Neural crest cell (in vitro differentiated cells): ENCODE measurements around the gene UNC45A. TPM values are rescaled to one million over a fixed set of nuclear protein-coding genes. Genes with fewer than 3 reads are reported as not detected.
"Not testable (repeated sequence)": the region's sequence is repeated elsewhere in the genome, so short reads cannot be mapped to it uniquely, and the experiment has no call there.

Experiments used
- DNase-seq: peaks from one replicate; pipeline ENCODE4 v3.0.0; 2021; ENCODE audit warnings: low read depth, mixed read lengths, low spot score
- H3K27ac Mint-ChIP-seq: one replicate; pipeline ENCODE4 v1.8.0; 2021; ENCODE audit warnings: mild to moderate bottlenecking, mixed read lengths; ENCODE audit not compliant: unreplicated experiment
- H3K27me3 Mint-ChIP-seq: 2 replicates; pipeline ENCODE4 v1.8.0; 2021; ENCODE audit warnings: low read depth, mild to moderate bottlenecking, mixed read lengths
- H3K36me3 Mint-ChIP-seq: 2 replicates; pipeline ENCODE4 v1.8.0; 2021; ENCODE audit warnings: low read depth, mild to moderate bottlenecking, mixed read lengths
- H3K4me1 Mint-ChIP-seq: 2 replicates; pipeline ENCODE4 v1.8.0; 2021; ENCODE audit warnings: mixed read lengths
- H3K4me3 Mint-ChIP-seq: one replicate; pipeline ENCODE4 v1.8.0; 2021; ENCODE audit warnings: mild to moderate bottlenecking, mixed read lengths
- H3K9me3 Mint-ChIP-seq: 2 replicates; pipeline ENCODE4 v1.8.0; 2021; ENCODE audit warnings: mixed read lengths
- total RNA-seq: library from RNA; stranded (reverse); gene quantifications from 2 replicates; pipeline ENCODE4 v1.2.1, GENCODE V29; 2021
- TF ChIP-seq, protein P1 (sequence below): fragments of 200-600 bp; sonication (generic); conservative IDR thresholded peaks from 2 replicates; pipeline ENCODE4 v1.5.0; 2021; ENCODE audit warnings: antibody characterized with exemption, mild to moderate bottlenecking

UNC45A gene
- total RNA-seq, 1 donor from 2014 or later = 65.4 TPM

DNA sequence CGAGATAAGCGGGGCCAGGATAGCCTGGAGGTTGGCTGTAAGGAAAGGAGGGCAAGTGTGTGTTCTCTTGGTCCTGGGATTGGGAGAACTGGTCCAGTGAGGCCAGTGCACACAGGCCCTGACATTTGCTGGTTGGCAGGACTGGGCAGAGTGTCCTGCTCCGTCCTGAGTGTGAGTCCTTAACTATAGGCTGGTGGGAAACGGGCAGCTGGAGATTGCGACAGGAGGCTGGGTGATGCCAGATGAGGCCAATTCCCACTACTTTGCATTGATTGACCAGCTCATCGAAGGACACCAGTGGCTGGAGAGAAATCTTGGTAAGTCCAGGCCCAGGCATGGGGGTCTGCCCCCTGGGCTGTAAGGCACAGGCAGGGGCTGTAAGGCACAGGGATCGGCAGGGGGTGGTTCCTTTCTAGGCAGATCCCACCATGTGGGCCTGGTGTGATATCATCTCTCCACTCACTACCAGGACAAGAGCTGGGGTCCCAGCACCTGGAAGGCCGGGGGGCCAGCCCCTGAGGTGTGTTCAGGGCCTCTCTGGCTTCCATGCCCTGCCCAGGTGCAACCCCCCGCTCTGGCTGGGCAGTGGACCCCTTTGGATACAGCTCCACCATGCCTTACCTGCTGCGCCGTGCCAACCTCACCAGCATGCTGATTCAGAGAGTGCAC is 28.8 kb upstream of the UNC45A start:
- TF ChIP-seq, protein P1, sequence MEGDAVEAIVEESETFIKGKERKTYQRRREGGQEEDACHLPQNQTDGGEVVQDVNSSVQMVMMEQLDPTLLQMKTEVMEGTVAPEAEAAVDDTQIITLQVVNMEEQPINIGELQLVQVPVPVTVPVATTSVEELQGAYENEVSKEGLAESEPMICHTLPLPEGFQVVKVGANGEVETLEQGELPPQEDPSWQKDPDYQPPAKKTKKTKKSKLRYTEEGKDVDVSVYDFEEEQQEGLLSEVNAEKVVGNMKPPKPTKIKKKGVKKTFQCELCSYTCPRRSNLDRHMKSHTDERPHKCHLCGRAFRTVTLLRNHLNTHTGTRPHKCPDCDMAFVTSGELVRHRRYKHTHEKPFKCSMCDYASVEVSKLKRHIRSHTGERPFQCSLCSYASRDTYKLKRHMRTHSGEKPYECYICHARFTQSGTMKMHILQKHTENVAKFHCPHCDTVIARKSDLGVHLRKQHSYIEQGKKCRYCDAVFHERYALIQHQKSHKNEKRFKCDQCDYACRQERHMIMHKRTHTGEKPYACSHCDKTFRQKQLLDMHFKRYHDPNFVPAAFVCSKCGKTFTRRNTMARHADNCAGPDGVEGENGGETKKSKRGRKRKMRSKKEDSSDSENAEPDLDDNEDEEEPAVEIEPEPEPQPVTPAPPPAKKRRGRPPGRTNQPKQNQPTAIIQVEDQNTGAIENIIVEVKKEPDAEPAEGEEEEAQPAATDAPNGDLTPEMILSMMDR = no peak
- peak overlapping the region; percentile 88 for H3K27ac Mint-ChIP-seq
- H3K9me3 Mint-ChIP-seq = no peaks in the 10 kb centered on the region
- no peaks in the 10 kb centered on the region for H3K27me3 Mint-ChIP-seq
- peak overlapping the region; percentile 60 for H3K4me3 Mint-ChIP-seq
- peaks cover 7% of the 10 kb centered on the region for H3K36me3 Mint-ChIP-seq
- H3K4me1 Mint-ChIP-seq = peaks cover 18% of the 10 kb centered on the region
- no peak for DNase-seq

DNA sequence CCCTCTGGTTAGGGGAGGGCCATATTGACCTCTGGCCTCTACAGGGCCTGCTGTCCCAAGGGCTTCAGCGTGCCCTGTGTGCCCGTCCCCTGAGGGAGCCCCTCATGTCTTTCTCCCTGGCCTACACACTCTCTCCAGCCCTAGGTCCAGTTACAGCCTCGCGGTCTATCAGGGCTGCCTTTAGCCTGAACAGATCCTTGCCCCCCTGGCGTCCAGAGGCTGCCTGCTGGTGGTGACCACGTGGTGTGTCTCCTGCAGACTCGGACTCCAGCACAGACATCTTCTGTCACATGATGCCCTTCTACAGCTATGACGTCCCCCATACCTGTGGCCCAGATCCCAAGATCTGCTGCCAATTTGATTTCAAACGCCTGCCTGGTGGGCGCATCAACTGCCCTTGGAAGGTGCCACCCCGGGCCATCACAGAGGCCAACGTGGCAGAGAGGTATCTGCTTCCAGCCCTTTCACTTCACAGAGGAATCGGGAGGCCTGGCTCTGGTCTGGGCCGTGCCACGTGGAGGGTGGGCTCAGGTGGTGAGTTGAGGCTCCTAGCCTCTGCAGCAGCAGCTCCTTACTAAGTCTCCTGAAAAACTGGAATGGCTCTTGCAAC is 27.9 kb upstream of the UNC45A start:
- TF ChIP-seq, protein P1 = no peak
- Mint-ChIP-seq H3K9me3 (no peaks in the 10 kb centered on the region), H3K4me3 (peak overlapping the region; percentile 12), H3K27ac (peak overlapping the region; percentile 15), H3K4me1 (peaks cover 10% of the 10 kb centered on the region), H3K27me3 (no peaks in the 10 kb centered on the region), H3K36me3 (peaks cover 7% of the 10 kb centered on the region)
- DNase-seq = no peak

GRCh38 chr15:90907838-90908507 is 27.1 kb upstream of the UNC45A start:
- Mint-ChIP-seq H3K27ac (peak overlapping the region; percentile 15), H3K36me3 (peaks cover 7% of the 10 kb centered on the region), H3K27me3 (no peaks in the 10 kb centered on the region)

GRCh38 chr15:90909449-90909848 is 25.6 kb upstream of the UNC45A start:
- not testable (repeated sequence) for H3K36me3 Mint-ChIP-seq, H3K27ac Mint-ChIP-seq, H3K9me3 Mint-ChIP-seq, DNase-seq, H3K27me3 Mint-ChIP-seq, H3K4me3 Mint-ChIP-seq, H3K4me1 Mint-ChIP-seq

More at GRCh38 chr15:90907838-90908507, 27.1 kb upstream of the UNC45A start:
- peak overlapping the region; percentile 0 for H3K4me3 Mint-ChIP-seq
- H3K4me1 Mint-ChIP-seq = peaks cover 8% of the 10 kb centered on the region
- no peaks in the 10 kb centered on the region for H3K9me3 Mint-ChIP-seq
- no peak for DNase-seq
- TF ChIP-seq, protein P1 = no peak

- Mint-ChIP-seq H3K4me3 (no peak overlapping the region), H3K27me3 (no peaks in the 10 kb centered on the region), H3K4me1 (no peaks in the 10 kb centered on the region), H3K36me3 (peaks cover 7% of the 10 kb centered on the region), H3K9me3 (no peaks in the 10 kb centered on the region), H3K27ac (no peak overlapping the region)
- DNase-seq = no peak
- TF ChIP-seq, protein P1 = no peak
These were observed 25.1 kb upstream of the UNC45A start for GRCh38 chr15:90909976-90910375.
